Body of pancreas (tissue), 4 donors: ENCODE results near the gene HECW1. TPM values are rescaled to one million over a fixed set of nuclear protein-coding genes. Genes with fewer than 3 reads are reported as not detected.
"Not testable (repeated sequence)": the region's sequence is repeated elsewhere in the genome, so short reads cannot be mapped to it uniquely, and the experiment has no call there.

Experiments used
- ATAC-seq: fragments of 150-250 bp; one replicate; pipeline ENCODE4 v1.9.1; 2016
- DNase-seq, 4 donors: peaks; one replicate each; pipeline ENCODE4 v3.0.0-alpha.2; 2019
- H3K27ac ChIP-seq, 4 donors: fragments of 200-600 bp; sonication (generic); 1 replicate in 3 of 4; 2 replicates in 1 of 4; pipeline versions ENCODE4 v1.5.1 to v1.6.1; 2016 to 2019; ENCODE audit warnings: mild to moderate bottlenecking in 1 of 4, mixed read lengths in 1 of 4, moderate library complexity in 1 of 4
- H3K27me3 ChIP-seq, 2 donors: fragments of 200-600 bp; sonication (generic); one replicate each; pipeline ENCODE4 v1.6.0; 2016; ENCODE audit warnings: mild to moderate bottlenecking in 1 of 2
- H3K36me3 ChIP-seq, 2 donors: fragments of 200-600 bp; sonication (generic); replicated peaks in 1 of 2; 2 replicates each; pipeline ENCODE4 v1.5.1; 2016; ENCODE audit warnings: low read depth in 2 of 2; ENCODE audit not compliant: insufficient read depth in 1 of 2
- H3K4me1 ChIP-seq: fragments of 200-600 bp; sonication (generic); one replicate; pipeline ENCODE4 v1.6.0; 2016
- H3K4me3 ChIP-seq, 2 donors: fragments of 200-600 bp; sonication (generic); 1 replicate in 1 of 2; 2 replicates in 1 of 2; pipeline ENCODE4 v1.5.1; 2016 to 2019
- H3K9me3 ChIP-seq, 3 donors: fragments of 200-600 bp; sonication (generic); 1 replicate in 2 of 3; 2 replicates in 1 of 3; pipeline ENCODE4 v1.5.1; 2016
- CTCF ChIP-seq, 7 experiments: fragments of 450-650 bp in 4 of 7; fragments of 200-600 bp in 3 of 7; sonication (generic) in 3 of 7; IDR thresholded peaks; one replicate each; pipeline ENCODE4 v1.5.1; 2016 to 2019; ENCODE audit warnings: antibody characterized with exemption in 7 of 7
- POLR2A ChIP-seq, 3 donors: fragments of 450-650 bp; IDR thresholded peaks; one replicate each; pipeline ENCODE4 v1.6.1; 2016; ENCODE audit warnings: antibody characterized with exemption in 3 of 3, mild to moderate bottlenecking in 2 of 3
- WGBS, 2 donors: methylation state at CpG; one replicate each; pipeline ENCODE4 v1.1.5; 2017; 5-methylcytosine and 5-hydroxymethylcytosine counted together
- intact Hi-C: fragments of 100-400 bp; cut with DNase I; formaldehyde crosslinking; loops from one replicate; pipeline ENCODE4 v1.15.1; 2023
- total RNA-seq, 2 donors: library from RNA; depleted of rRNA; stranded (reverse); fragments of >200 nt; gene quantifications; one replicate each; pipeline ENCODE4 v1.1.0, GENCODE V29; 2016

HECW1 gene
- under 1 TPM in 1 of 2 donors, not detected in 1; under 0.01 TPM for total RNA-seq

GRCh38 chr7:43112459-43112940 lies at the start of gene HECW1:
Gene HECW1, plus strand, starts transcription at chr7:43112647. Its CDS starts 131,259 bp downstream, at chr7:43243906.
- H3K9me3 ChIP-seq: no peaks in the 10 kb centered on the region
- DNase-seq (no peak), ATAC-seq (no peak)
- TF ChIP-seq CTCF (IDR thresholded peaks at IDR 0.05) (no peak), POLR2A (IDR thresholded peaks at IDR 0.05) (no peak)
- no peak within 1 kb of the TSS for H3K4me3 ChIP-seq
- H3K36me3 ChIP-seq: no peaks in the 10 kb centered on the region
- WGBS, 2 donors: 1 to 2% methylated on average over 15 to 46 of the region's 46 CpGs
- H3K27ac ChIP-seq: no peak within 1 kb of the TSS
- intact Hi-C loops: no loop called here
- H3K4me1 ChIP-seq: peaks cover 15% of the 10 kb centered on the region
- H3K27me3 ChIP-seq: peaks cover 0 to 4% of the 10 kb centered on the region in 2 donors

GRCh38 chr7:43071604-43072003 lies 40.8 kb upstream of the HECW1 start:
- H3K36me3 ChIP-seq: no peaks in the 10 kb centered on the region
- no peaks in the 10 kb centered on the region for H3K9me3 ChIP-seq
- 38 to 42% methylated on average over 7 of the region's 7 CpGs for WGBS, 2 donors
- ATAC-seq (no peak), DNase-seq (no peak)
- intact Hi-C loops: no loop called here
- TF ChIP-seq CTCF (IDR thresholded peaks at IDR 0.05) (peak in 1 of 7 experiments; percentile 8), POLR2A (IDR thresholded peaks at IDR 0.05) (no peak)
- H3K4me3 ChIP-seq: no peak overlapping the region
- H3K27ac ChIP-seq: no peak overlapping the region
- no peaks in the 10 kb centered on the region for H3K27me3 ChIP-seq
- no peaks in the 10 kb centered on the region for H3K4me1 ChIP-seq

GRCh38 chr7:43072530-43072929 lies 39.9 kb upstream of the HECW1 start:
- intact Hi-C loops: no loop called here
- no peaks in the 10 kb centered on the region for H3K9me3 ChIP-seq
- 24 to 31% methylated on average over 6 of the region's 6 CpGs for WGBS, 2 donors
- no peaks in the 10 kb centered on the region for H3K36me3 ChIP-seq
- H3K27me3 ChIP-seq: no peaks in the 10 kb centered on the region
- no peak overlapping the region for H3K27ac ChIP-seq
- no peak for ATAC-seq
- no peak overlapping the region for H3K4me3 ChIP-seq
- TF ChIP-seq POLR2A (IDR thresholded peaks at IDR 0.05) (no peak), CTCF (IDR thresholded peaks at IDR 0.05) (no peak)
- no peak for DNase-seq
- H3K4me1 ChIP-seq: no peaks in the 10 kb centered on the region

- H3K36me3 ChIP-seq, ATAC-seq, DNase-seq, H3K9me3 ChIP-seq, H3K4me1 ChIP-seq, H3K27ac ChIP-seq, H3K27me3 ChIP-seq, H3K4me3 ChIP-seq, intact Hi-C loops: not testable (repeated sequence)
- 86 to 93% methylated on average over 4 of the region's 4 CpGs for WGBS, 2 donors
Measured at GRCh38 chr7:43073811-43074210, 38.6 kb upstream of the HECW1 start.

- Histone ChIP-seq H3K36me3 (no peaks in the 10 kb centered on the region), H3K9me3 (no peaks in the 10 kb centered on the region), H3K27me3 (no peaks in the 10 kb centered on the region), H3K4me3 (no peak overlapping the region), H3K4me1 (no peaks in the 10 kb centered on the region), H3K27ac (no peak overlapping the region)
- DNase-seq: no peak
- no peak for ATAC-seq
- 63 to 67% methylated on average over 5 of the region's 5 CpGs for WGBS, 2 donors
- intact Hi-C loops: no loop called here
- TF ChIP-seq CTCF (IDR thresholded peaks at IDR 0.05) (no peak), POLR2A (IDR thresholded peaks at IDR 0.05) (no peak)
Measured at GRCh38 chr7:43076189-43076605, 36.2 kb upstream of the HECW1 start.
